ENCODE results near the gene VEPH1. TPM values are rescaled to one million over a fixed set of nuclear protein-coding genes. Genes with fewer than 3 reads are reported as not detected.
"Not testable (repeated sequence)": the region's sequence is repeated elsewhere in the genome, so short reads cannot be mapped to it uniquely, and the experiment has no call there.

VEPH1 gene
- total RNA-seq, 1 donor from 2014 or later = 0.16 TPM

GRCh38 chr3:157353652-157354051, 149.6 kb downstream of the VEPH1 start:
- Histone ChIP-seq H3K4me3 (no peak overlapping the region), H3K27ac (replicated peaks) (no peak overlapping the region), H3K36me3 (no peaks in the 10 kb centered on the region), H3K27me3 (ENCODE audit: low read depth) (no peaks in the 10 kb centered on the region), H3K4me1 (no peaks in the 10 kb centered on the region), H3K9me3 (replicated peaks) (peaks cover 6% of the 10 kb centered on the region)
- intact Hi-C loops (cut with micrococcal nuclease) = no loop called here
- no peak for DNase-seq
- TF ChIP-seq CTCF (IDR thresholded peaks at IDR 0.05; ENCODE audit: borderline replicate concordance) = no peak

GRCh38 chr3:157351981-157352380, 151.2 kb downstream of the VEPH1 start:
- Histone ChIP-seq H3K9me3 (replicated peaks) (peaks cover 7% of the 10 kb centered on the region), H3K27me3 (ENCODE audit: low read depth) (no peaks in the 10 kb centered on the region), H3K36me3 (no peaks in the 10 kb centered on the region), H3K4me3 (no peak overlapping the region), H3K4me1 (no peaks in the 10 kb centered on the region), H3K27ac (replicated peaks) (no peak overlapping the region)
- DNase-seq = no peak
- peak; percentile 21 for TF ChIP-seq CTCF (IDR thresholded peaks at IDR 0.05; ENCODE audit: borderline replicate concordance)
- intact Hi-C loops (cut with micrococcal nuclease) = no loop called here

- peaks cover 12% of the 10 kb centered on the region for H3K9me3 ChIP-seq (replicated peaks)
- H3K4me3 ChIP-seq; H3K27ac ChIP-seq (replicated peaks); H3K36me3 ChIP-seq; H3K4me1 ChIP-seq; intact Hi-C loops (cut with micrococcal nuclease); H3K27me3 ChIP-seq (ENCODE audit: low read depth); DNase-seq: not testable (repeated sequence)
Measured at GRCh38 chr3:157350651-157351050, 152.6 kb downstream of the VEPH1 start.

- DNase-seq; H3K4me3 ChIP-seq; H3K27me3 ChIP-seq (ENCODE audit: low read depth); H3K36me3 ChIP-seq; intact Hi-C loops (cut with micrococcal nuclease); H3K4me1 ChIP-seq; H3K27ac ChIP-seq (replicated peaks): not testable (repeated sequence)
- H3K9me3 ChIP-seq (replicated peaks) = peaks cover 25% of the 10 kb centered on the region
Measured at GRCh38 chr3:157348304-157349075, 154.7 kb downstream of the VEPH1 start.

- no peaks in the 10 kb centered on the region for H3K4me1 ChIP-seq
- no peak for TF ChIP-seq CTCF (IDR thresholded peaks at IDR 0.05; ENCODE audit: borderline replicate concordance)
- H3K27me3 ChIP-seq (ENCODE audit: low read depth) = no peaks in the 10 kb centered on the region
- H3K4me3 ChIP-seq = no peak overlapping the region
- no peak for DNase-seq
- intact Hi-C loops (cut with micrococcal nuclease) = no loop called here
- no peak overlapping the region for H3K27ac ChIP-seq (replicated peaks)
- no peaks in the 10 kb centered on the region for H3K36me3 ChIP-seq
- peaks cover 27% of the 10 kb centered on the region for H3K9me3 ChIP-seq (replicated peaks)
Measured at GRCh38 chr3:157347577-157348303, 155.5 kb downstream of the VEPH1 start.

- intact Hi-C loops (cut with micrococcal nuclease) = no loop called here
Measured at GRCh38 chr3:157336252-157337009, 166.8 kb downstream of the VEPH1 start.

More at GRCh38 chr3:157336252-157337009, 166.8 kb downstream of the VEPH1 start:
- Histone ChIP-seq H3K4me1 (no peaks in the 10 kb centered on the region), H3K27me3 (ENCODE audit: low read depth) (no peaks in the 10 kb centered on the region), H3K9me3 (replicated peaks) (peaks cover 14% of the 10 kb centered on the region), H3K36me3 (no peaks in the 10 kb centered on the region), H3K4me3 (no peak overlapping the region), H3K27ac (replicated peaks) (no peak overlapping the region)
- no peak for TF ChIP-seq CTCF (IDR thresholded peaks at IDR 0.05; ENCODE audit: borderline replicate concordance)
- no peak for DNase-seq
